Measurements from ENCODE around the gene YPEL5. TPM values are rescaled to one million over a fixed set of nuclear protein-coding genes. Genes with fewer than 3 reads are reported as not detected.
A peak's percentile ranks its signal among the peaks of the same experiment; 100 is the strongest.
"Not testable (repeated sequence)": the region's sequence is repeated elsewhere in the genome, so short reads cannot be mapped to it uniquely, and the experiment has no call there.

Gene YPEL5
- total RNA-seq, result 84.2 and 113 TPM in 2 replicates

DNA sequence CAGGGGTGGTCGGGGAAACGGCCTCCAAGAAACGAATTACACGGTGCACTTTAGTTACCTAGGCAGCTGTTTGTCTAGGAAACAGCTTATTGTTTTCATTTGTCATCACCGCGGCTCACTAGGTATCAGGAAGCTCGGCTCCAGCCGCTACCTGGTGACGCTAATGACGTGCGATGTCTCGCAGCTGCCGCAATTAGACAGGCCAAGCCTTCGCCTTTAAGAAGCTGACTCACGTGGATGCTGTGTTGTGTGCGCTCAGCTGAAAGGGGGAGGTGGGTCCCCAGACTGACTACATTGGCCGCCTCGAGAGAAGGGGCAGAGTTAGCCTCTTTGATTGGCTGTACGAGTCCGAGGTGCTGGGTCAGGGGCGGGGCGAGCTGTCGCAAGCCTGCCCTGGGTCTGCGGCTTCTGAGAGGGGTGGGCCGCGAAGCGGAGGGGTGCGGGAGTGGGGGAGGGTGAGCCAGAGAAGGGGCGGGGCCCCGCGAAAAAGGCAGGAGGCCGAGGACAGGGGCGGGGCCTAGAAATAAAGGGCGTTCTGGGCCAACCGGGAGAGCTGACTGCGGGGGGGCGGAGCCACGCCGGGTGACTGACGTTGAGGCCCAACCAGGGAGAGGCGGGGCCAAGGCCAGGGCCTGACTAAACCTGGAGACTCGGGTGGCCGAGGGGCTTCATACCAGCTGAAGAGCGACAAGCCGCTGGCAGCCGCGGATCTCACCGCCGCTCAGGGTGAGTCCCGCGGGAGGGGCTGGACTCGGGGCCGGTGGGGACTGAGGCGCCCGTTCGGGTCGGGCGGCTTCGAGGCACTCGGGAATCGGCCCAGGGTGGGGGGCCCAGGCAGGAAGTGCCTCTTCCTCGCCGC is at the start of gene YPEL5:
TSS of gene YPEL5 (plus strand) at position 671 of the 859 bp plus-strand sequence. CDS start 9,645 bp downstream, outside the sequence.
- Histone ChIP-seq H3K27me3 (ENCODE audit: control insufficient read depth, insufficient read depth, low read length) (no peaks in the 10 kb centered on the region), H3K36me3 (ENCODE audit: control insufficient read depth, insufficient read depth, low read length) (peaks cover 6% of the 10 kb centered on the region), H3K4me3 (ENCODE audit: low read depth, low read length) (peak within 1 kb of the TSS; percentile 94)
- DNase-seq (ENCODE audit: low read depth) (peak; percentile 100), FAIRE-seq (peak; percentile 82)
- TF ChIP-seq CTCF (IDR thresholded peaks at IDR 0.05; ENCODE audit: insufficient read depth, low read length, severe bottlenecking), result no peak

DNA sequence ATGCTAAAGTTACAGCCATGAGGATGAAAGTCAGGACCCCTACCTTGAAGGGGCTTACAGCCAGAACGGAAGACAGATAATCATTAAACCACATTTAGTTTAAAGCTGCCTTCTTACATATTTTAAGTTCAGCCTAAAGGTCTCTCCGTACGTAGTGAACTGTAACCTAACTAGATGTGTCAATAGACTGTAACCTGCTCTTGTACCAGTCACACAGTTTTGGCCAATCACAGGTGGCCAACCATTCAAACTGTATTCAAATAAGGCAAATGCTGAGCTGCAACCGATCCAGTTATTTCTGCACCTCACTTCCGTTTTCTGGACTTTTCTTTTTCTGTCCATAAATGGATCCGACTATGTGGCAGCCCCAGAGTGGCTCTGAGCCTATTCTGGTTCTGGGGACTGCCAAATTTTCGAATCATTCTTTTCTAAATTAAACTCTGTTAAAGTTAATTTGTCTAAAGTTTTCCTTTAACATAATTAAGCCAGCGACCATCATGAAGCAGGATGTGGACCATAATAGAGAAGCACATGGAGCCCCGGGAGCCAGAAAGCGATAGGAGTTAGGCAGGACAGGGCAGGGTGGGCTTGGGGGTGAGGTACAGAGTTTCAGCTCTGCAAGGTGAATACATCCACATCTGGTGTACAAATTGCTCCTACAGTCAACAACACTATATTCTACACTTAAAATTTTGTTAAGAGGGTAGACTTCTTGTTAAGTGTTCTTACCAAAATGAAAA is 48.4 kb upstream of the YPEL5 start:
- no peak overlapping the region for H3K4me3 ChIP-seq (ENCODE audit: low read depth, low read length)
- no peak for TF ChIP-seq CTCF (IDR thresholded peaks at IDR 0.05; ENCODE audit: insufficient read depth, low read length, severe bottlenecking)
- no peaks in the 10 kb centered on the region for H3K36me3 ChIP-seq (ENCODE audit: control insufficient read depth, insufficient read depth, low read length)
- H3K27me3 ChIP-seq (ENCODE audit: control insufficient read depth, insufficient read depth, low read length), result peaks cover 11% of the 10 kb centered on the region
- FAIRE-seq, result no peak
- no peak for DNase-seq (ENCODE audit: low read depth)

DNA sequence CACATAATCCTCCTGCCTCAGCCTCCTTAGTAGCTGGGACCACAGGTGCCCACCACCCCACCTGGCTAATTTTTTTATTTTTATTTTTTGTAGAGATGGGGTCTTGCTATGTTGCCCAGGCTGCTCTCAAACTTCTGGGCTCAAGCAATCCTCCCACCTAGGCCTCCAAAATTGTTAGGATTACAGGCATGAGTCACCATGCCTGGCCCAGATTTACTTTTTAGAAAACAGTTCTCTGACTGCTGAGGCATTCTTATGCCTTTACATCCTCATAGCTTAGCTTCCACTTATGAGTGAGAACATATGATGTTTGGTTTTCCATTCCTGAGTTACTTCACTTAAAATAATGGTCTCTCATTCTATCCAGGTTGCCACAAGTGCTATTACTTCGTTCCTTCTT is 47.4 kb upstream of the YPEL5 start:
- FAIRE-seq; DNase-seq (ENCODE audit: low read depth); H3K4me3 ChIP-seq (ENCODE audit: low read depth, low read length); H3K36me3 ChIP-seq (ENCODE audit: control insufficient read depth, insufficient read depth, low read length): not testable (repeated sequence)
- H3K27me3 ChIP-seq (ENCODE audit: control insufficient read depth, insufficient read depth, low read length), result peaks cover 13% of the 10 kb centered on the region

DNA sequence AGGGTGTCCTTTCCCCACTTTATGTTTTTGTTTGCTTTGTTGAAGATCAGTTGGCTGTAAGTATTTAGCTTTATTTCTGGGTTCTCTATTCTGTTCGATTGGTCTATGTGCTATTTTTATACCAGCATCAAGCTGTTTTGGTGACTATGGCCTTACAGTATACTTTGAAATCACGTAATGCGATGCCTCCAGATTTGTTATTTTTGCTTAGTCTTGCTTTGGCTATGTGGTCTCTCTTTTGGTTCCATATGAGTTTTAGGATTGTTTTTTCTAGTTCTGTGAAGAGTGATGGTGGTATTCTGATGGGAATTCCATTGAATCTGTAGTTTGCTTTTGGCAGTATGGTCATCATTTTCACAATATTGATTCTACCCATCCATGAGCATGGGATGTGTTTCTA is 46.1 kb upstream of the YPEL5 start:
- FAIRE-seq; H3K4me3 ChIP-seq (ENCODE audit: low read depth, low read length); H3K36me3 ChIP-seq (ENCODE audit: control insufficient read depth, insufficient read depth, low read length); DNase-seq (ENCODE audit: low read depth): not testable (repeated sequence)
- H3K27me3 ChIP-seq (ENCODE audit: control insufficient read depth, insufficient read depth, low read length), result peaks cover 13% of the 10 kb centered on the region

GRCh38 chr2:30104307-30104706 is 42.5 kb upstream of the YPEL5 start:
- no peak for TF ChIP-seq CTCF (IDR thresholded peaks at IDR 0.05; ENCODE audit: insufficient read depth, low read length, severe bottlenecking)
- no peak overlapping the region for H3K4me3 ChIP-seq (ENCODE audit: low read depth, low read length)
- H3K36me3 ChIP-seq (ENCODE audit: control insufficient read depth, insufficient read depth, low read length), result no peaks in the 10 kb centered on the region
- DNase-seq (ENCODE audit: low read depth), result no peak
- FAIRE-seq, result no peak
- peaks cover 6% of the 10 kb centered on the region for H3K27me3 ChIP-seq (ENCODE audit: control insufficient read depth, insufficient read depth, low read length)

GRCh38 chr2:30105556-30105955 is 41.3 kb upstream of the YPEL5 start:
- H3K4me3 ChIP-seq (ENCODE audit: low read depth, low read length), result no peak overlapping the region
- peaks cover 6% of the 10 kb centered on the region for H3K27me3 ChIP-seq (ENCODE audit: control insufficient read depth, insufficient read depth, low read length)
- DNase-seq (ENCODE audit: low read depth), result no peak
- peak; percentile 47 for FAIRE-seq
- no peak for TF ChIP-seq CTCF (IDR thresholded peaks at IDR 0.05; ENCODE audit: insufficient read depth, low read length, severe bottlenecking)
- no peaks in the 10 kb centered on the region for H3K36me3 ChIP-seq (ENCODE audit: control insufficient read depth, insufficient read depth, low read length)

Data from bronchial epithelial cell (primary cell).